GM18507 (cell line): ENCODE results near the gene MSS51.
"Not testable (repeated sequence)": the region's sequence is repeated elsewhere in the genome, so short reads cannot be mapped to it uniquely, and the experiment has no call there.

Experiments
- DNase-seq: peaks from one replicate; pipeline ENCODE4 v3.0.0; 2011; ENCODE audit warnings: low read depth; ENCODE audit not compliant: insufficient read length; ENCODE audit errors: extremely low spot score
- FAIRE-seq: peaks from 2 replicates; lab custom pipeline; 2011; peaks lifted over from hg19 to GRCh38; lab: Jason Lieb, UNC

The MSS51 gene

GRCh38 chr10:73423309-73423708 lies 10.1 kb downstream of the MSS51 start:
- DNase-seq (no peak), FAIRE-seq (no peak)

- no peak for FAIRE-seq
- DNase-seq = no peak
These were observed 16.8 kb downstream of the MSS51 start for GRCh38 chr10:73416571-73416970.

GRCh38 chr10:73414230-73414945 lies 19.0 kb downstream of the MSS51 start:
- DNase-seq = no peak
- no peak for FAIRE-seq

GRCh38 chr10:73413528-73414229 lies 19.7 kb downstream of the MSS51 start, which contains the start of gene ANXA7:
ANXA7 (minus strand) TSS chr10:73414058; CDS start chr10:73400856, 13,202 bp downstream.
- DNase-seq (peak; percentile 91), FAIRE-seq (peak; percentile 76)

- FAIRE-seq = peak; percentile 51
- peak; percentile 15 for DNase-seq
These were observed 20.2 kb downstream of the MSS51 start for GRCh38 chr10:73413108-73413527.

- DNase-seq (no peak), FAIRE-seq (no peak)
These were observed 22.5 kb downstream of the MSS51 start for GRCh38 chr10:73410897-73411296.

GRCh38 chr10:73408978-73409521 lies 24.3 kb downstream of the MSS51 start:
- FAIRE-seq (no peak), DNase-seq (no peak)

GRCh38 chr10:73408061-73408460 lies 25.3 kb downstream of the MSS51 start:
- DNase-seq = no peak
- FAIRE-seq = no peak

GRCh38 chr10:73407495-73407894 lies 25.9 kb downstream of the MSS51 start:
- FAIRE-seq (no peak), DNase-seq (no peak)

GRCh38 chr10:73406846-73407245 lies 26.5 kb downstream of the MSS51 start:
- no peak for DNase-seq

GRCh38 chr10:73405556-73405955 lies 27.8 kb downstream of the MSS51 start:
- DNase-seq (no peak), FAIRE-seq (peak; percentile 41)

More at GRCh38 chr10:73406846-73407245, 26.5 kb downstream of the MSS51 start:
- no peak for FAIRE-seq

- no peak for DNase-seq
- FAIRE-seq = no peak
These were observed 28.7 kb downstream of the MSS51 start for GRCh38 chr10:73404690-73405089.

GRCh38 chr10:73401636-73402035 lies 31.7 kb downstream of the MSS51 start:
- no peak for DNase-seq
- FAIRE-seq = no peak

GRCh38 chr10:73399063-73399462 lies 34.3 kb downstream of the MSS51 start:
- FAIRE-seq (no peak), DNase-seq (no peak)

GRCh38 chr10:73398024-73398423 lies 35.3 kb downstream of the MSS51 start:
- FAIRE-seq (no peak), DNase-seq (no peak)

- not testable (repeated sequence) for DNase-seq, FAIRE-seq
These were observed 39.0 kb downstream of the MSS51 start for GRCh38 chr10:73394325-73394724.

- DNase-seq (no peak), FAIRE-seq (no peak)
These were observed 45.1 kb downstream of the MSS51 start for GRCh38 chr10:73388228-73388627.

- no peak for FAIRE-seq
These were observed 46.8 kb downstream of the MSS51 start for GRCh38 chr10:73386583-73386982.

GRCh38 chr10:73379064-73379748 lies 54.2 kb downstream of the MSS51 start:
- FAIRE-seq = no peak
- no peak for DNase-seq

More at GRCh38 chr10:73386583-73386982, 46.8 kb downstream of the MSS51 start:
- no peak for DNase-seq

GRCh38 chr10:73376679-73377078 lies 56.7 kb downstream of the MSS51 start:
- FAIRE-seq (no peak), DNase-seq (no peak)
